HepG2 (cell line): Measurements from ENCODE around the gene SHISA5. TPM values are rescaled to one million over a fixed set of nuclear protein-coding genes. Genes with fewer than 3 reads are reported as not detected.

Experiments used
- ATRX ChIP-seq: sonication (generic); formaldehyde crosslinking; IDR thresholded peaks from 2 replicates; pipeline ENCODE4 v1.4.0; 2020; ENCODE audit warnings: missing genetic modification reagents, borderline replicate concordance
- EP300 ChIP-seq, 3 experiments: sonication (generic) in 1 of 3; formaldehyde crosslinking in 1 of 3; IDR thresholded peaks; 2 replicates each; pipeline versions ENCODE4 v1.5.1 to v1.6.1; 2011 to 2020; ENCODE audit warnings: low read depth in 2 of 3, low read length in 2 of 3, borderline replicate concordance in 1 of 3, improper control_type of control experiment in 1 of 3, mild to moderate bottlenecking in 1 of 3, missing genetic modification reagents in 1 of 3, moderate library complexity in 1 of 3
- HDAC1 ChIP-seq: sonication (generic); formaldehyde crosslinking; IDR thresholded peaks from 2 replicates; pipeline ENCODE4 v1.5.1; 2020; ENCODE audit warnings: mild to moderate bottlenecking, missing genetic modification reagents
- HNRNPUL1 ChIP-seq: fragments of 200-400 bp; formaldehyde crosslinking; IDR thresholded peaks from 2 replicates; pipeline ENCODE4 v1.6.1; 2017; ENCODE audit warnings: low read depth, mild to moderate bottlenecking, low read length, moderate library complexity
- JUN ChIP-seq: sonication (generic); formaldehyde crosslinking; IDR thresholded peaks from 2 replicates; pipeline ENCODE4 v1.4.0; 2020; ENCODE audit warnings: mild to moderate bottlenecking, missing genetic modification reagents
- MTA3 ChIP-seq: sonication (generic); formaldehyde crosslinking; IDR thresholded peaks from 2 replicates; pipeline ENCODE4 v1.4.0; 2020; ENCODE audit warnings: missing genetic modification reagents
- NFE2 ChIP-seq: sonication (generic); formaldehyde crosslinking; IDR thresholded peaks from 2 replicates; pipeline ENCODE4 v1.4.0; 2020; ENCODE audit warnings: missing genetic modification reagents
- PTBP1 ChIP-seq: fragments of 200-400 bp; formaldehyde crosslinking; IDR thresholded peaks from 2 replicates; pipeline ENCODE4 v1.6.1; 2018; ENCODE audit warnings: low read length, low read depth; ENCODE audit not compliant: poor library complexity, severe bottlenecking
- SALL2 ChIP-seq: sonication (generic); formaldehyde crosslinking; IDR thresholded peaks from 2 replicates; pipeline ENCODE4 v1.8.1; 2023; ENCODE audit warnings: mild to moderate bottlenecking, missing genetic modification reagents, inconsistent platforms
- SIX1 ChIP-seq: sonication (generic); formaldehyde crosslinking; IDR thresholded peaks from 2 replicates; pipeline ENCODE4 v1.4.0; 2020; ENCODE audit warnings: missing genetic modification reagents, borderline replicate concordance
- ZBTB21 ChIP-seq: sonication (generic); formaldehyde crosslinking; IDR thresholded peaks from 2 replicates; pipeline ENCODE4 v1.4.0; 2020; ENCODE audit warnings: missing genetic modification reagents
- ZNF563 ChIP-seq: sonication (generic); formaldehyde crosslinking; IDR thresholded peaks from 2 replicates; pipeline ENCODE4 v1.8.0; 2022; ENCODE audit warnings: mild to moderate bottlenecking, moderate library complexity, missing genetic modification reagents
- ZNF572 ChIP-seq: sonication (generic); formaldehyde crosslinking; IDR thresholded peaks from 2 replicates; pipeline ENCODE4 v1.5.1; 2020; ENCODE audit warnings: mild to moderate bottlenecking, missing genetic modification reagents
- ZNF816 ChIP-seq: sonication (generic); formaldehyde crosslinking; IDR thresholded peaks from 2 replicates; pipeline ENCODE4 v1.8.0; 2022; ENCODE audit warnings: missing genetic modification reagents, mild to moderate bottlenecking, borderline replicate concordance
- polyA plus RNA-seq, 8 experiments: library from polyadenylated mRNA; depleted of rRNA in 3 of 8; stranded (reverse) in 7 of 8; unstranded in 1 of 8; fragments of >200 nt; fragmentation: Illumina TruSeq in 4 of 8; extraction: Trizol in 4 of 8; gene quantifications; 2 replicates each; pipeline versions ENCODE4 v1.2.1 to v1.2.3, GENCODE V29; 2011 to 2016; ENCODE audit warnings: low read depth in 4 of 8, missing spikeins in 1 of 8, mixed read lengths in 1 of 8; ENCODE audit not compliant: insufficient read depth in 1 of 8
- total RNA-seq, 5 experiments: library from RNA; depleted of rRNA; stranded (reverse); fragments of >200 nt; fragmentation: Illumina TruSeq; extraction: Trizol; gene quantifications; 2 replicates each; pipeline ENCODE4 v1.2.3, GENCODE V29; 2016; ENCODE audit warnings: low read depth in 1 of 5
- TF ChIP-seq, protein P1 (sequence below): sonication (generic); formaldehyde crosslinking; IDR thresholded peaks from 2 replicates; pipeline ENCODE4 v1.8.1; 2023; ENCODE audit warnings: mild to moderate bottlenecking, moderate library complexity, missing genetic modification reagents
- TF ChIP-seq, protein P2 (sequence below): sonication (generic); formaldehyde crosslinking; IDR thresholded peaks from 2 replicates; pipeline ENCODE4 v1.8.0; 2022; ENCODE audit warnings: missing genetic modification reagents, mild to moderate bottlenecking, moderate library complexity, borderline replicate concordance
- TF ChIP-seq, protein P3 (sequence below): sonication (generic); formaldehyde crosslinking; IDR thresholded peaks from 2 replicates; pipeline ENCODE4 v1.4.0; 2020; ENCODE audit warnings: missing genetic modification reagents
- TF ChIP-seq, protein P4 (sequence below): sonication (generic); formaldehyde crosslinking; IDR thresholded peaks from 2 replicates; pipeline ENCODE4 v1.5.1; 2020; ENCODE audit warnings: missing genetic modification reagents, mild to moderate bottlenecking, borderline replicate concordance
- TF ChIP-seq, protein P5 (sequence below): sonication (generic); formaldehyde crosslinking; conservative IDR thresholded peaks from 2 replicates; pipeline ENCODE4 v1.4.0; 2020; ENCODE audit warnings: missing genetic modification reagents

Gene SHISA5
- total and polyA plus RNA-seq, 2 of the 13 experiments (the other 11 are each of a cell fraction or from before 2014, with no cell fraction given) = 75.8 to 91.4 TPM

DNA sequence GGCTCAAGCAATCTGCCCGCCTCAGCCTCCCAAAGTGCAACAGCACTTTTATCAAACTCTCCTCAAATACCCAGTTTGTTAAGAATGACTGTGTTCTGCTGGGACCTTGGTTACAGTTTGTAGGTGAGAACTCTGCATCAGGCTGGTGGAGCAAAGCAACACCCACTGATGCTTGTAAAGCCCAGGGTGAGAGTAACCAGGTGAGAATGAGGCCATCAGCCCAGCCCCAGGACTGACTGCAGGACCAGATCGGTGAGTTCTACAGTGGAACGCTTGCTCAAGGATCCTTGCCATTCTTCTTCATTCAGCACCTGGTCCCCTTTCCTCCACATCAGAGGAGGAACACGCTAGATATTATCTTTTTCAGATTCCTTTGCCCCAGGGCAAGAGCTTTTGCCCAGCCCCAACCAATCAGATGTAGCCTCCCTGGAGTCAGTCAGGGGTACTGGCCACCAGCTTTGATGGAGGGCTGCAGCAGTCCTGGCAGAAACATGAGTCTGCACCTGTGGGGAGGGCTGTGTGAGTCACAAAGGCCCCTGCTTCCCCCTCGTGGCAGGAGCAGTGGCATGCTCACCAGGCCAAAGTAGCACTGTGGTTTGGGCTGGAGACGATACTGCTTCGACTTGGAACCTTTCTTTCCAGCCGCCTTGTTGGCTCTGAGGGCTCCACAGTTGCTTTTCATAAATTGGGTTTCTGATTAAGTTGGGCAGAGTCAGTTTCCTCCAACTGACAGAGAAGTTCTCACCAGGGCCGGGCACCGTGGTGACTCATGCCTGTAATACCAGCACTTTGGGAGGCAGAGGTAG lies 3.5 kb upstream of the SHISA5 start (continued):
- no peak for TF ChIP-seq ZNF816 (CRISPR knock-in tag)
- TF ChIP-seq, protein P1, sequence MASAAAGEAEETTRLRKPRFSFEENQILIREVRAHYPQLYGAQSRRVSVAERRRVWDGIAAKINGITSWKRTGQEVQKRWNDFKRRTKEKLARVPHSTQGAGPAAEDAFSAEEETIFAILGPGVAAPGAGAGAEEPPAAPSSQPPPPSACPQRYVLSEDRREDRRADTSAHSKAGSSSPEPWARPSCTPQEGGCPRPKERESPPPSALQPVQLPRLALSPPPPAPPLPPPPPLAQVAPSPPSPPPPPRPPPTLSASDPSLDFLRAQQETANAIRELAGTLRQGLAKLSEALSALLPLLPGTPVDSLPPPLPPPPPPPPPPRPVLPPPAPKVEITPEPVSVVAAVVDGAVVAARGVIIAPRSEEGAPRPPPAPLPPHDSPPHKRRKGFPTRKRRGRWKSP (CRISPR knock-in tag) = no peak
- no peak for TF ChIP-seq ZNF572 (CRISPR knock-in tag)
- TF ChIP-seq ATRX = no peak
- TF ChIP-seq, protein P2, sequence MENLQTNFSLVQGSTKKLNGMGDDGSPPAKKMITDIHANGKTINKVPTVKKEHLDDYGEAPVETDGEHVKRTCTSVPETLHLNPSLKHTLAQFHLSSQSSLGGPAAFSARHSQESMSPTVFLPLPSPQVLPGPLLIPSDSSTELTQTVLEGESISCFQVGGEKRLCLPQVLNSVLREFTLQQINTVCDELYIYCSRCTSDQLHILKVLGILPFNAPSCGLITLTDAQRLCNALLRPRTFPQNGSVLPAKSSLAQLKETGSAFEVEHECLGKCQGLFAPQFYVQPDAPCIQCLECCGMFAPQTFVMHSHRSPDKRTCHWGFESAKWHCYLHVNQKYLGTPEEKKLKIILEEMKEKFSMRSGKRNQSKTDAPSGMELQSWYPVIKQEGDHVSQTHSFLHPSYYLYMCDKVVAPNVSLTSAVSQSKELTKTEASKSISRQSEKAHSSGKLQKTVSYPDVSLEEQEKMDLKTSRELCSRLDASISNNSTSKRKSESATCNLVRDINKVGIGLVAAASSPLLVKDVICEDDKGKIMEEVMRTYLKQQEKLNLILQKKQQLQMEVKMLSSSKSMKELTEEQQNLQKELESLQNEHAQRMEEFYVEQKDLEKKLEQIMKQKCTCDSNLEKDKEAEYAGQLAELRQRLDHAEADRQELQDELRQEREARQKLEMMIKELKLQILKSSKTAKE (CRISPR knock-in tag) = no peak
- no peak for TF ChIP-seq EP300 (IDR thresholded peaks at IDR 0.05; ENCODE audit: low read depth in 2 of 2, low read length in 2 of 2)
- no peak for TF ChIP-seq EP300 (CRISPR knock-in tag; IDR thresholded peaks at IDR 0.05; ENCODE audit: borderline replicate concordance)
- TF ChIP-seq, protein P3, sequence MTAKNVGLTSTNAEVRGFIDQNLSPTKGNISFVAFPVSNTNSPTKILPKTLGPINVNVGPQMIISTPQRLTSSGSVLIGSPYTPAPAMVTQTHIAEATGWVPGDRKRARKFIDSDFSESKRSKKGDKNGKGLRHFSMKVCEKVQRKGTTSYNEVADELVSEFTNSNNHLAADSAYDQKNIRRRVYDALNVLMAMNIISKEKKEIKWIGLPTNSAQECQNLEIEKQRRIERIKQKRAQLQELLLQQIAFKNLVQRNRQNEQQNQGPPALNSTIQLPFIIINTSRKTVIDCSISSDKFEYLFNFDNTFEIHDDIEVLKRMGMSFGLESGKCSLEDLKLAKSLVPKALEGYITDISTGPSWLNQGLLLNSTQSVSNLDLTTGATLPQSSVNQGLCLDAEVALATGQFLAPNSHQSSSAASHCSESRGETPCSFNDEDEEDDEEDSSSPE (CRISPR knock-in tag) = no peak
- TF ChIP-seq NFE2 (CRISPR knock-in tag) = no peak
- no peak for TF ChIP-seq ZNF563
- TF ChIP-seq JUN (CRISPR knock-in tag) = no peak
- TF ChIP-seq HDAC1 (CRISPR knock-in tag) = no peak
- no peak for TF ChIP-seq PTBP1
- TF ChIP-seq, protein P4, sequence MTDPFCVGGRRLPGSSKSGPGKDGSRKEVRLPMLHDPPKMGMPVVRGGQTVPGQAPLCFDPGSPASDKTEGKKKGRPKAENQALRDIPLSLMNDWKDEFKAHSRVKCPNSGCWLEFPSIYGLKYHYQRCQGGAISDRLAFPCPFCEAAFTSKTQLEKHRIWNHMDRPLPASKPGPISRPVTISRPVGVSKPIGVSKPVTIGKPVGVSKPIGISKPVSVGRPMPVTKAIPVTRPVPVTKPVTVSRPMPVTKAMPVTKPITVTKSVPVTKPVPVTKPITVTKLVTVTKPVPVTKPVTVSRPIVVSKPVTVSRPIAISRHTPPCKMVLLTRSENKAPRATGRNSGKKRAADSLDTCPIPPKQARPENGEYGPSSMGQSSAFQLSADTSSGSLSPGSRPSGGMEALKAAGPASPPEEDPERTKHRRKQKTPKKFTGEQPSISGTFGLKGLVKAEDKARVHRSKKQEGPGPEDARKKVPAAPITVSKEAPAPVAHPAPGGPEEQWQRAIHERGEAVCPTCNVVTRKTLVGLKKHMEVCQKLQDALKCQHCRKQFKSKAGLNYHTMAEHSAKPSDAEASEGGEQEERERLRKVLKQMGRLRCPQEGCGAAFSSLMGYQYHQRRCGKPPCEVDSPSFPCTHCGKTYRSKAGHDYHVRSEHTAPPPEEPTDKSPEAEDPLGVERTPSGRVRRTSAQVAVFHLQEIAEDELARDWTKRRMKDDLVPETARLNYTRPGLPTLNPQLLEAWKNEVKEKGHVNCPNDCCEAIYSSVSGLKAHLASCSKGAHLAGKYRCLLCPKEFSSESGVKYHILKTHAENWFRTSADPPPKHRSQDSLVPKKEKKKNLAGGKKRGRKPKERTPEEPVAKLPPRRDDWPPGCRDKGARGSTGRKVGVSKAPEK (CRISPR knock-in tag) = no peak
- no peak for TF ChIP-seq SALL2 (CRISPR knock-in tag)
- TF ChIP-seq, protein P5, sequence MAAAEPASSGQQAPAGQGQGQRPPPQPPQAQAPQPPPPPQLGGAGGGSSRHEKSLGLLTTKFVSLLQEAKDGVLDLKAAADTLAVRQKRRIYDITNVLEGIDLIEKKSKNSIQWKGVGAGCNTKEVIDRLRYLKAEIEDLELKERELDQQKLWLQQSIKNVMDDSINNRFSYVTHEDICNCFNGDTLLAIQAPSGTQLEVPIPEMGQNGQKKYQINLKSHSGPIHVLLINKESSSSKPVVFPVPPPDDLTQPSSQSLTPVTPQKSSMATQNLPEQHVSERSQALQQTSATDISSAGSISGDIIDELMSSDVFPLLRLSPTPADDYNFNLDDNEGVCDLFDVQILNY (CRISPR knock-in tag) = no peak
- TF ChIP-seq ZBTB21 (CRISPR knock-in tag) = no peak
- no peak for TF ChIP-seq SIX1 (CRISPR knock-in tag)
- TF ChIP-seq MTA3 (CRISPR knock-in tag) = no peak
- no peak for TF ChIP-seq HNRNPUL1
